Stomach (tissue), 9 donors: ENCODE results near the gene ARFGAP3. TPM values are rescaled to one million over a fixed set of nuclear protein-coding genes. Genes with fewer than 3 reads are reported as not detected.

Experiments
- DNase-seq, 2 donors: peaks; one replicate each; pipeline versions ENCODE4 v3.0.0 to v3.0.0-alpha.2; 2013 to 2019
- H3K27ac ChIP-seq, 5 donors: fragments of 200-600 bp in 4 of 5; sonication (generic) in 4 of 5; one replicate each; pipeline ENCODE4 v1.5.1; 2013 to 2019; ENCODE audit warnings: mild to moderate bottlenecking in 1 of 5, moderate library complexity in 1 of 5
- H3K27me3 ChIP-seq, 3 donors: fragments of 200-600 bp; sonication (generic); one replicate each; pipeline ENCODE4 v1.5.1; 2017 to 2019; ENCODE audit warnings: mixed run types in 1 of 3
- H3K36me3 ChIP-seq, 4 donors: fragments of 200-600 bp; sonication (generic); 1 replicate in 3 of 4; 2 replicates in 1 of 4; pipeline ENCODE4 v1.5.1; 2016 to 2019
- H3K4me1 ChIP-seq, 4 donors: fragments of 200-600 bp; sonication (generic); one replicate each; pipeline ENCODE4 v1.5.1; 2016 to 2019
- H3K4me3 ChIP-seq, 4 donors: fragments of 200-600 bp; sonication (generic) in 3 of 4; one replicate each; pipeline ENCODE4 v1.5.1; 2016 to 2019; ENCODE audit warnings: mild to moderate bottlenecking in 1 of 4
- H3K9me3 ChIP-seq, 4 donors: fragments of 200-600 bp; sonication (generic); one replicate each; pipeline ENCODE4 v1.5.1; 2016 to 2019
- CTCF ChIP-seq, 7 experiments: fragments of 450-650 bp in 4 of 7; fragments of 200-600 bp in 3 of 7; sonication (generic) in 3 of 7; IDR thresholded peaks; one replicate each; pipeline ENCODE4 v1.5.1; 2016 to 2019; ENCODE audit warnings: antibody characterized with exemption in 7 of 7, control low read depth in 2 of 7, mild to moderate bottlenecking in 1 of 7
- EP300 ChIP-seq: sonication (generic); formaldehyde crosslinking; IDR thresholded peaks from one replicate; pipeline ENCODE4 v1.6.1; 2017; ENCODE audit warnings: antibody characterized with exemption
- POLR2A ChIP-seq, 4 donors: fragments of 450-650 bp; IDR thresholded peaks; one replicate each; pipeline ENCODE4 v1.6.1; 2016; ENCODE audit warnings: antibody characterized with exemption in 4 of 4, control low read depth in 2 of 4, mild to moderate bottlenecking in 1 of 4, moderate library complexity in 1 of 4
- POLR2AphosphoS5 ChIP-seq, 3 donors: sonication (generic); formaldehyde crosslinking; IDR thresholded peaks; one replicate each; pipeline ENCODE4 v1.6.1; 2016; ENCODE audit warnings: antibody characterized with exemption in 3 of 3
- WGBS, 5 donors: extraction: QIAGEN DNeasy Blood & Tissue Kit in 3 of 5; methylation state at CpG; one replicate each; pipeline versions ENCODE4 v1.1.5 to v1.1.7; 2013 to 2018; 5-methylcytosine and 5-hydroxymethylcytosine counted together
- intact Hi-C: fragments of 100-400 bp; cut with DNase I; formaldehyde crosslinking; loops from one replicate; pipeline ENCODE4 v1.15.1; 2023; ENCODE audit warnings: low total_unique reads
- polyA plus RNA-seq, 3 donors: library from polyadenylated mRNA; stranded (reverse); fragments of 200-250 nt; gene quantifications; one replicate each; pipeline ENCODE4 v1.2.3, GENCODE V29; 2013
- total RNA-seq, 5 donors: library from RNA; depleted of rRNA; stranded (reverse); fragments of >200 nt; gene quantifications; one replicate each; pipeline versions ENCODE4 v1.1.0 to v1.2.3, GENCODE V29; 2014 to 2016
- donor health status: healthy with polysubstance abuse.
- donor health status: Bipolar disorder and iron deficiency.
- donor health status: healthy.

Gene ARFGAP3
- total and polyA plus RNA-seq, 8 donors: 4.6 to 77.5 (median 39.9) TPM

- H3K27me3 ChIP-seq: no peaks in the 10 kb centered on the region
- WGBS, 5 donors: 0 to 1% (median 1%) methylated on average over 35 to 44 of the region's 44 CpGs
- H3K27ac ChIP-seq: peak overlapping the region; percentile 94 to 100 (median 98)
- intact Hi-C loops: no loop called here
- H3K4me3 ChIP-seq: peak overlapping the region; percentile 60 to 88 (median 78)
- peak; percentile 52 to 80 for DNase-seq
- TF ChIP-seq POLR2AphosphoS5 (IDR thresholded peaks at IDR 0.05) (peak in 1 of 3 donors; percentile 18), CTCF (IDR thresholded peaks at IDR 0.05) (no peak)
- peaks cover 19 to 45% (median 36%) of the 10 kb centered on the region in 4 donors for H3K4me1 ChIP-seq
- peaks cover 0 to 2% (median 0%) of the 10 kb centered on the region in 4 donors for H3K36me3 ChIP-seq
- H3K9me3 ChIP-seq: no peaks in the 10 kb centered on the region
These were observed 751 bp downstream of the ARFGAP3 start for GRCh38 chr22:42856179-42856864.

DNA sequence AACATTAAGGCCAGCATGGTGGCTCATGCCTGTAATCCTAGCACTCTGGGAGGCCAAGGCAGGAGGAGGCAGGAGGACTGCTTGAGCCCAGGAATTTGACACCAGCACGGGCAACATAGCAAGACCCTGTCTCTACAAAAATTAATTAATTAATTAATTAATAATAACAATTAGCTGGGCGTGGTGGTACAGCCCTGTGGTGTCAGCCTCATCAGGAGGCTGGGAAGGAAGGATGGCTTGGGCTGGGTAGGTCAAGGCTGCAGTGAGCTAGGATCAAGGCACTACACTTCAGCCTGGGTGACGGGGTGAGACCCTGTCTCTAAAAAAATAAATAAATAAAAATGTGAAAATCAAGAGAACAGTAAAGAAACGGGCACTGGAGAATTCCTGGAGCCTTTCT, 1.4 kb downstream of the ARFGAP3 start:
- Histone ChIP-seq H3K4me1 (peaks cover 21 to 47% (median 41%) of the 10 kb centered on the region in 4 donors), H3K27me3 (no peaks in the 10 kb centered on the region)

DNA sequence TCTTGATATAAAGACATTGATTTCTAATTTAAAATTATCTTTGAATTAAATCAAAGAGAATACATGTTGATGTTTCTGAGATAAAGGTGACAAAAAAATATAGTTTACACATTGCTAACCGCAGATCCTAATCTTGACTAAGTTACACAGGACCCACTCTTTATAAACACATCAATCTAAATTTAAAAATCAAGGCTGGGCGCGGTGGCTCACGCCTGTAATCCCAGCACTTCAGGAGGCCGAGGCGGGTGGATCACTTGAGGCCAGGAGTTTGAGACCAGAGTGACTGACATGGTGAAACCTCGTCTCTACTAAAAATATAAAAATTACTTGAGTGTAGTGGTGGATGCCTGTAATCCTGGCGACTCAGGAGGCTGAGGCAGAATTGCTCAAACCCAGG, 1.9 kb downstream of the ARFGAP3 start:
- no peak for DNase-seq
- Histone ChIP-seq H3K4me1 (peaks cover 24 to 49% (median 41%) of the 10 kb centered on the region in 4 donors), H3K27me3 (no peaks in the 10 kb centered on the region), H3K36me3 (peaks cover 0 to 9% (median 0%) of the 10 kb centered on the region in 4 donors), H3K27ac (peak overlapping the region; percentile 94 to 100 (median 98)), H3K9me3 (no peaks in the 10 kb centered on the region), H3K4me3 (peak overlapping the region in 3 of 4 donors; percentile 60 to 83 (median 73))
- 28 to 64% (median 47%) methylated on average over 8 of the region's 8 CpGs for WGBS, 5 donors
- TF ChIP-seq POLR2A (IDR thresholded peaks at IDR 0.05) (no peak), POLR2AphosphoS5 (IDR thresholded peaks at IDR 0.05) (no peak), CTCF (IDR thresholded peaks at IDR 0.05) (no peak), EP300 (no peak)
- intact Hi-C loops: no loop called here

More for the DNA sequence above, 1.4 kb downstream of the ARFGAP3 start:
- TF ChIP-seq CTCF (IDR thresholded peaks at IDR 0.05): no peak
- TF ChIP-seq POLR2A (IDR thresholded peaks at IDR 0.05): no peak
- peak overlapping the region; percentile 94 to 100 (median 98) for H3K27ac ChIP-seq
- H3K9me3 ChIP-seq: no peaks in the 10 kb centered on the region
- no peak for DNase-seq
- intact Hi-C loops: no loop called here
- peak overlapping the region; percentile 60 to 88 (median 78) for H3K4me3 ChIP-seq
- 19 to 36% (median 23%) methylated on average over 4 of the region's 4 CpGs for WGBS, 5 donors
- H3K36me3 ChIP-seq: peaks cover 0 to 8% (median 0%) of the 10 kb centered on the region in 4 donors

DNA sequence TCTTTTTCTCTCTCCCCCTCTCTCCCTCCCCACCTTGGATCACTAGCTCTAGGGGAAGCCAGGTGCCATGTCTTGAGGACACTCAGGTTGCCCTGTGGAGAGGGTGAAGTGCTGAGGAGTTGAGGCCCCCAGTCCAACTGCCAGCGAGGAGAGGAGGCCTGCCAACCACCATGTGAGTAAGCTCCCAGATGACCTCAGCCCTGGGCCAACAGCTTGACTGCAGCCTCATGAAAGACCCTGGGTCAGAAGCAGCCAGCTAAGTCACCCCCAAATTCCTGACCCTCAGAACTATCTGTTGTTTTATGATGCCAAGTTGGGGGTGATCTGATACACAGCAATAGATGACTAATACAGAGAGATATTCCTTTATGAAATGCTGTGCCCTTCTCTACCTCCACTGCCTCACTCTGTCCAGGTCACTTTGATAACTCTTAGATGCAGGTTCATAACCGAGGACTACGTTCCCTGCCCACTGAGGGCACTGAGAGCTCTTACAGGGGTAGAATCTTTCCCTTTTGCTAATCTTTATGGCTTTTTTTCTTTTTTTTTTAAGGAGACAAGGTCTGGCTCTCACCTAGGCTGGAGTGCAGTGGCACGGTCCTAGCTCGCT, 8.0 kb downstream of the ARFGAP3 start:
- Histone ChIP-seq H3K27ac (no peak overlapping the region), H3K36me3 (peaks cover 10 to 41% (median 34%) of the 10 kb centered on the region in 4 donors), H3K4me1 (peaks cover 24 to 43% (median 39%) of the 10 kb centered on the region in 4 donors), H3K4me3 (no peak overlapping the region), H3K27me3 (no peaks in the 10 kb centered on the region), H3K9me3 (no peaks in the 10 kb centered on the region)
- DNase-seq: no peak
- WGBS, 5 donors: 62 to 74% (median 72%) methylated on average over 4 to 5 of the region's 5 CpGs
- intact Hi-C loops: no loop called here
- TF ChIP-seq POLR2A (IDR thresholded peaks at IDR 0.05): no peak

DNA sequence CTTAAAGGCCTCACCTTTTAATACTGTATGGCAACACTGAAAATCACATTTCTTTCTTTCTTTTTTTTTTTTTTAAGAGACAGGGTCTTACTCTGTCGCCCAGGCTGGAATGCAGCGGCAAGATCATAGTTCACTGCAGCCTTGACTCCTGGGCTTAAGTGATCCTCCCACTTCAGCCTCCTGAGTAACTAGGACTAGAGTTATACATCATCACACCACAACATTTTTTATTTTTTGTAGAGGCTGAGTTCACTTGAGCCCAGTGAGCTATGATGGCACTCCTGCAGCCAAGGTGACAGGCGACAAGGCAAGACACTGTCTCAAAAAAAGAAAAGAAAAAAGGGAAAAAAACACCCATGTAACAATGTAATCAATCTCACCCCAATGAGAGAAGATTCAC, 10.0 kb downstream of the ARFGAP3 start:
- DNase-seq: no peak
- Histone ChIP-seq H3K27ac (no peak overlapping the region), H3K4me3 (no peak overlapping the region), H3K27me3 (no peaks in the 10 kb centered on the region), H3K4me1 (peaks cover 24 to 42% (median 36%) of the 10 kb centered on the region in 4 donors), H3K36me3 (peaks cover 17 to 60% (median 47%) of the 10 kb centered on the region in 4 donors), H3K9me3 (no peaks in the 10 kb centered on the region)
- intact Hi-C loops: no loop called here
- 93 to 100% (median 95%) methylated on average over 3 of the region's 3 CpGs for WGBS, 5 donors
- TF ChIP-seq EP300: no peak
- TF ChIP-seq CTCF (IDR thresholded peaks at IDR 0.05): no peak
- no peak for TF ChIP-seq POLR2A (IDR thresholded peaks at IDR 0.05)
- TF ChIP-seq POLR2AphosphoS5 (IDR thresholded peaks at IDR 0.05): no peak
